GM23338 (cell line): ENCODE measurements around the gene CECR2. TPM values are rescaled to one million over a fixed set of nuclear protein-coding genes. Genes with fewer than 3 reads are reported as not detected.

Experiments used
- ATAC-seq: fragments of 200-7000 bp; cut with Tn5 transposase; 3 replicates; pipeline ENCODE4 v1.9.1; 2020
- DNase-seq: peaks from one replicate; pipeline ENCODE4 v3.0.0-alpha.2; 2015; ENCODE audit warnings: low spot score
- H2AFZ ChIP-seq: fragments of 200-600 bp; sonication (generic); 2 replicates; pipeline ENCODE4 v1.8.0; 2016; ENCODE audit warnings: antibody characterized with exemption, mild to moderate bottlenecking, moderate library complexity
- H3F3A ChIP-seq: fragments of 200-600 bp; sonication (generic); replicated peaks from 2 replicates; pipeline ENCODE4 v1.8.0; 2017; ENCODE audit warnings: antibody characterized with exemption, mixed run types, low read depth
- H3K27ac ChIP-seq: fragments of 200-600 bp; sonication (generic); 2 replicates; pipeline ENCODE4 v1.6.1; 2016; ENCODE audit warnings: low read depth
- H3K27me3 ChIP-seq: fragments of 200-600 bp; sonication (generic); 2 replicates; pipeline ENCODE4 v1.8.0; 2016; ENCODE audit warnings: mild to moderate bottlenecking, mixed run types, moderate library complexity; ENCODE audit not compliant: insufficient read depth
- H3K36me3 ChIP-seq: fragments of 200-600 bp; sonication (generic); 2 replicates; pipeline ENCODE4 v1.8.0; 2016; ENCODE audit warnings: mild to moderate bottlenecking; ENCODE audit not compliant: insufficient read depth
- H3K4me1 ChIP-seq: fragments of 200-600 bp; sonication (generic); 2 replicates; pipeline ENCODE4 v1.8.0; 2016; ENCODE audit warnings: mild to moderate bottlenecking, moderate library complexity; ENCODE audit not compliant: insufficient read depth
- H3K4me2 ChIP-seq: fragments of 200-600 bp; sonication (generic); 2 replicates; pipeline ENCODE4 v1.7.1; 2017; ENCODE audit warnings: mixed run types
- H3K4me3 ChIP-seq: fragments of 200-600 bp; sonication (generic); 2 replicates; pipeline ENCODE4 v1.6.1; 2016; ENCODE audit warnings: mixed run types
- H3K79me2 ChIP-seq: fragments of 200-600 bp; sonication (generic); replicated peaks from 2 replicates; pipeline ENCODE4 v1.8.0; 2017; ENCODE audit warnings: mild to moderate bottlenecking; ENCODE audit not compliant: insufficient read depth
- H3K9me2 ChIP-seq: fragments of 200-600 bp; sonication (generic); 2 replicates; pipeline ENCODE4 v1.8.0; 2017; ENCODE audit not compliant: insufficient read depth
- H4K20me1 ChIP-seq: fragments of 200-600 bp; sonication (generic); replicated peaks from 2 replicates; pipeline ENCODE4 v1.8.0; 2017; ENCODE audit warnings: mild to moderate bottlenecking; ENCODE audit not compliant: insufficient read depth
- H3K27ac Mint-ChIP-seq: 2 replicates; pipeline ENCODE4 v1.8.0; 2020; ENCODE audit warnings: inconsistent platforms, mild to moderate bottlenecking, moderate library complexity, mixed read lengths
- H3K27me3 Mint-ChIP-seq: 3 replicates; pipeline ENCODE4 v1.8.0; 2022; ENCODE audit warnings: low read depth, mild to moderate bottlenecking, moderate library complexity, mixed read lengths, inconsistent platforms; ENCODE audit not compliant: insufficient read depth, poor library complexity
- H3K36me3 Mint-ChIP-seq: 3 replicates; pipeline ENCODE4 v1.8.0; 2021; ENCODE audit warnings: low read depth, mild to moderate bottlenecking, inconsistent platforms, moderate library complexity, mixed read lengths
- H3K4me1 Mint-ChIP-seq: 3 replicates; pipeline ENCODE4 v1.8.0; 2020; ENCODE audit warnings: mild to moderate bottlenecking, inconsistent platforms, mixed read lengths
- H3K4me3 Mint-ChIP-seq: 3 replicates; pipeline ENCODE4 v1.8.0; 2021; ENCODE audit warnings: moderate library complexity, mild to moderate bottlenecking, inconsistent platforms, mixed read lengths
- H3K9me3 Mint-ChIP-seq: 3 replicates; pipeline ENCODE4 v1.8.0; 2020; ENCODE audit warnings: moderate library complexity, mild to moderate bottlenecking, inconsistent platforms, mixed read lengths
- CREB1 ChIP-seq: fragments of 250-450 bp; sonication (Bioruptor Pico); IDR thresholded peaks from 2 replicates; pipeline ENCODE4 v1.5.0; 2020; ENCODE audit warnings: low read depth, mild to moderate bottlenecking, moderate library complexity
- CTCF ChIP-seq, 2 experiments: fragments of 200-600 bp in 1 of 2; sonication (generic) in 1 of 2; conservative IDR thresholded peaks; 2 replicates each; pipeline versions ENCODE4 v1.5.1 to v1.6.1; 2016 to 2017; ENCODE audit warnings: antibody characterized with exemption in 2 of 2, low read depth in 2 of 2, mild to moderate bottlenecking in 2 of 2, moderate library complexity in 1 of 2
- ETS1 ChIP-seq: IDR thresholded peaks from 2 replicates; pipeline ENCODE4 v1.6.1; 2016; ENCODE audit warnings: antibody characterized with exemption
- EZH2 ChIP-seq: fragments of 200-600 bp; sonication (generic); IDR thresholded peaks from one replicate; pipeline ENCODE4 v1.8.0; 2017; ENCODE audit warnings: antibody characterized with exemption, mild to moderate bottlenecking, low read depth; ENCODE audit not compliant: unreplicated experiment
- EZH2phosphoT487 ChIP-seq: fragments of 200-600 bp; sonication (generic); IDR thresholded peaks from one replicate; pipeline ENCODE4 v1.8.1; 2018; ENCODE audit warnings: antibody characterized with exemption; ENCODE audit not compliant: unreplicated experiment
- JUNB ChIP-seq: IDR thresholded peaks from one replicate; pipeline ENCODE4 v1.6.1; 2016; ENCODE audit warnings: antibody characterized with exemption; ENCODE audit not compliant: unreplicated experiment
- NANOG ChIP-seq: IDR thresholded peaks from 2 replicates; pipeline ENCODE4 v1.6.1; 2016; ENCODE audit warnings: antibody characterized with exemption, borderline replicate concordance
- POLR2AphosphoS5 ChIP-seq: IDR thresholded peaks from 2 replicates; pipeline ENCODE4 v1.6.1; 2016; ENCODE audit warnings: antibody characterized with exemption, low read depth
- REST ChIP-seq: IDR thresholded peaks from one replicate; pipeline ENCODE4 v1.6.1; 2018; ENCODE audit warnings: antibody characterized with exemption; ENCODE audit not compliant: unreplicated experiment
- STAT1 ChIP-seq: IDR thresholded peaks from one replicate; pipeline ENCODE4 v1.6.1; 2016; ENCODE audit warnings: antibody characterized with exemption; ENCODE audit not compliant: unreplicated experiment
- ZNF114 ChIP-seq: fragments of 250-450 bp; sonication (Bioruptor Pico); IDR thresholded peaks from 2 replicates; pipeline ENCODE4 v1.5.0; 2020; ENCODE audit warnings: mild to moderate bottlenecking, moderate library complexity
- ZNF331 ChIP-seq: fragments of 250-450 bp; sonication (Bioruptor Pico); IDR thresholded peaks from 2 replicates; pipeline ENCODE4 v1.5.0; 2020; ENCODE audit warnings: low read depth, mild to moderate bottlenecking, moderate library complexity
- polyA plus RNA-seq: library from polyadenylated mRNA; unstranded; fragments of >200 nt; fragmentation: Nextera tagmentation; extraction: Ambion mirVana; gene quantifications from 2 replicates; pipeline ENCODE4 v1.2.1, GENCODE V29; 2016
- total RNA-seq: library from RNA; depleted of rRNA; stranded (reverse); fragments of >200 nt; shearing (Covaris generic); gene quantifications from 2 replicates; pipeline ENCODE4 v1.2.3, GENCODE V29; 2014
- TF ChIP-seq, protein P1 (sequence below): fragments of 250-450 bp; sonication (Bioruptor Pico); IDR thresholded peaks from 2 replicates; pipeline ENCODE4 v1.5.0; 2020; ENCODE audit warnings: mild to moderate bottlenecking, moderate library complexity

CECR2 gene
- total and polyA plus RNA-seq, 2 experiments from 2014 or later, result 18.4 to 110 TPM

DNA sequence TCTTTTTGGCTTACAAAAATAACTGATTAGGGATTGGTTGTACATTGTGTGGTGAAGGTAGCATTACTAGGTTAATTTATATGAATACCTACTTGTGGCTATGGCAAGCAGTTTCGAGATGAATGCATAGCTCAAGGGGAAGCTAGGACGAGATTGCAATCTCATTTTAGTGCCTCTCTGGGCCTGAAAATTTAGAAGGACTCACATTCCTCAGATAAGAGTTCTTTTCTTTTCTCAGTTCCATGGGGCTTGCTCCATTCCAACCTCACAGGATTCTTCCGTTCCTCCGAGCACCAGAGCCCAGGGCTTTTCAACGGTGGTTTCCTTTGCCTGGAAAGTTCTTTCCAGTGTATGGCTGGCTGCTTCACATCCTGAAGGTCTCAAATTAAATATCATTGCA lies 82.1 kb downstream of the CECR2 start:
- H4K20me1 ChIP-seq, result peaks cover 25% of the 10 kb centered on the region; the same call in 1 of the 2 replicates
- H3K9me2 ChIP-seq, result no peaks in the 10 kb centered on the region
- Mint-ChIP-seq H3K27me3 (peaks cover 3% of the 10 kb centered on the region), H3K4me1 (peaks cover 34% of the 10 kb centered on the region), H3K27ac (peak overlapping the region; percentile 53; the same call in 1 of the 2 replicates), H3K9me3 (peaks cover 28% of the 10 kb centered on the region; the same call in 2 of the 3 replicates), H3K4me3 (no peak overlapping the region), H3K36me3 (peaks cover 58% of the 10 kb centered on the region)
- H3K4me3 ChIP-seq, result no peak overlapping the region
- peak overlapping the region; percentile 11; the same call in 1 of the 2 replicates for H3K27ac ChIP-seq
- H3K4me1 ChIP-seq, result peaks cover 20% of the 10 kb centered on the region
- no peaks in the 10 kb centered on the region for H3K27me3 ChIP-seq
- H2AFZ ChIP-seq, result no peak overlapping the region
- no peaks in the 10 kb centered on the region for H3F3A ChIP-seq
- peak overlapping the region; percentile 42; the same call in 1 of the 2 replicates for H3K4me2 ChIP-seq
- TF ChIP-seq NANOG (no peak), REST (no peak), CREB1 (no peak), JUNB (no peak), EZH2 (no peak), ZNF114 (CRISPR knock-in tag) (no peak), EZH2phosphoT487 (no peak), ZNF331 (CRISPR knock-in tag) (no peak), ETS1 (no peak), POLR2AphosphoS5 (no peak), STAT1 (no peak), CTCF (conservative IDR thresholded peaks at IDR 0.05; ENCODE audit: low read depth in 2 of 2) (no peak)
- TF ChIP-seq, protein P1, sequence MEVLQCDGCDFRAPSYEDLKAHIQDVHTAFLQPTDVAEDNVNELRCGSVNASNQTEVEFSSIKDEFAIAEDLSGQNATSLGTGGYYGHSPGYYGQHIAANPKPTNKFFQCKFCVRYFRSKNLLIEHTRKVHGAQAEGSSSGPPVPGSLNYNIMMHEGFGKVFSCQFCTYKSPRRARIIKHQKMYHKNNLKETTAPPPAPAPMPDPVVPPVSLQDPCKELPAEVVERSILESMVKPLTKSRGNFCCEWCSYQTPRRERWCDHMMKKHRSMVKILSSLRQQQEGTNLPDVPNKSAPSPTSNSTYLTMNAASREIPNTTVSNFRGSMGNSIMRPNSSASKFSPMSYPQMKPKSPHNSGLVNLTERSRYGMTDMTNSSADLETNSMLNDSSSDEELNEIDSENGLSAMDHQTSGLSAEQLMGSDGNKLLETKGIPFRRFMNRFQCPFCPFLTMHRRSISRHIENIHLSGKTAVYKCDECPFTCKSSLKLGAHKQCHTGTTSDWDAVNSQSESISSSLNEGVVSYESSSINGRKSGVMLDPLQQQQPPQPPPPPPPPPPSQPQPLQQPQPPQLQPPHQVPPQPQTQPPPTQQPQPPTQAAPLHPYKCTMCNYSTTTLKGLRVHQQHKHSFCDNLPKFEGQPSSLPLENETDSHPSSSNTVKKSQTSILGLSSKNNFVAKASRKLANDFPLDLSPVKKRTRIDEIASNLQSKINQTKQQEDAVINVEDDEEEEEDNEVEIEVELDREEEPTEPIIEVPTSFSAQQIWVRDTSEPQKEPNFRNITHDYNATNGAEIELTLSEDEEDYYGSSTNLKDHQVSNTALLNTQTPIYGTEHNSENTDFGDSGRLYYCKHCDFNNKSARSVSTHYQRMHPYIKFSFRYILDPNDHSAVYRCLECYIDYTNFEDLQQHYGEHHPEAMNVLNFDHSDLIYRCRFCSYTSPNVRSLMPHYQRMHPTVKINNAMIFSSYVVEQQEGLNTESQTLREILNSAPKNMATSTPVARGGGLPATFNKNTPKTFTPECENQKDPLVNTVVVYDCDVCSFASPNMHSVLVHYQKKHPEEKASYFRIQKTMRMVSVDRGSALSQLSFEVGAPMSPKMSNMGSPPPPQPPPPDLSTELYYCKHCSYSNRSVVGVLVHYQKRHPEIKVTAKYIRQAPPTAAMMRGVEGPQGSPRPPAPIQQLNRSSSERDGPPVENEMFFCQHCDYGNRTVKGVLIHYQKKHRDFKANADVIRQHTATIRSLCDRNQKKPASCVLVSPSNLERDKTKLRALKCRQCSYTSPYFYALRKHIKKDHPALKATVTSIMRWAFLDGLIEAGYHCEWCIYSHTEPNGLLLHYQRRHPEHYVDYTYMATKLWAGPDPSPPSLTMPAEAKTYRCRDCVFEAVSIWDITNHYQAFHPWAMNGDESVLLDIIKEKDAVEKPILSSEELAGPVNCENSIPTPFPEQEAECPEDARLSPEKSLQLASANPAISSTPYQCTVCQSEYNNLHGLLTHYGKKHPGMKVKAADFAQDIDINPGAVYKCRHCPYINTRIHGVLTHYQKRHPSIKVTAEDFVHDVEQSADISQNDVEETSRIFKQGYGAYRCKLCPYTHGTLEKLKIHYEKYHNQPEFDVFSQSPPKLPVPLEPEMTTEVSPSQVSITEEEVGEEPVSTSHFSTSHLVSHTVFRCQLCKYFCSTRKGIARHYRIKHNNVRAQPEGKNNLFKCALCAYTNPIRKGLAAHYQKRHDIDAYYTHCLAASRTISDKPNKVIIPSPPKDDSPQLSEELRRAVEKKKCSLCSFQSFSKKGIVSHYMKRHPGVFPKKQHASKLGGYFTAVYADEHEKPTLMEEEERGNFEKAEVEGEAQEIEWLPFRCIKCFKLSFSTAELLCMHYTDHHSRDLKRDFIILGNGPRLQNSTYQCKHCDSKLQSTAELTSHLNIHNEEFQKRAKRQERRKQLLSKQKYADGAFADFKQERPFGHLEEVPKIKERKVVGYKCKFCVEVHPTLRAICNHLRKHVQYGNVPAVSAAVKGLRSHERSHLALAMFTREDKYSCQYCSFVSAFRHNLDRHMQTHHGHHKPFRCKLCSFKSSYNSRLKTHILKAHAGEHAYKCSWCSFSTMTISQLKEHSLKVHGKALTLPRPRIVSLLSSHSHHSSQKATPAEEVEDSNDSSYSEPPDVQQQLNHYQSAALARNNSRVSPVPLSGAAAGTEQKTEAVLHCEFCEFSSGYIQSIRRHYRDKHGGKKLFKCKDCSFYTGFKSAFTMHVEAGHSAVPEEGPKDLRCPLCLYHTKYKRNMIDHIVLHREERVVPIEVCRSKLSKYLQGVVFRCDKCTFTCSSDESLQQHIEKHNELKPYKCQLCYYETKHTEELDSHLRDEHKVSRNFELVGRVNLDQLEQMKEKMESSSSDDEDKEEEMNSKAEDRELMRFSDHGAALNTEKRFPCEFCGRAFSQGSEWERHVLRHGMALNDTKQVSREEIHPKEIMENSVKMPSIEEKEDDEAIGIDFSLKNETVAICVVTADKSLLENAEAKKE (CRISPR knock-in tag), result no peak
- H3K79me2 ChIP-seq, result peaks cover 100% of the 10 kb centered on the region
- DNase-seq (peak; percentile 37), ATAC-seq (no peak; the same call in 2 of the 3 replicates)
- no peaks in the 10 kb centered on the region for H3K36me3 ChIP-seq
